Cardiac muscle cell (in vitro differentiated cells and primary cell): ENCODE data around the gene MID2. TPM values are rescaled to one million over a fixed set of nuclear protein-coding genes. Genes with fewer than 3 reads are reported as not detected.
"Not testable (repeated sequence)": the region's sequence is repeated elsewhere in the genome, so short reads cannot be mapped to it uniquely, and the experiment has no call there.

Experiments used
- DNase-seq, 2 donors: peaks; one replicate each; pipeline versions ENCODE4 v3.0.0 to v3.0.0-alpha.2; 2010 to 2017; ENCODE audit warnings: low read depth in 1 of 2, low spot score in 1 of 2
- H3K27ac ChIP-seq: fragments of 200-600 bp; sonication (generic); 2 replicates; pipeline ENCODE4 v1.5.1; 2016
- H3K27me3 ChIP-seq: fragments of 200-600 bp; sonication (generic); 2 replicates; pipeline ENCODE4 v1.6.0; 2016; ENCODE audit warnings: control low read depth
- H3K36me3 ChIP-seq: fragments of 200-600 bp; sonication (generic); 2 replicates; pipeline ENCODE4 v1.5.1; 2016; ENCODE audit warnings: control low read depth
- H3K4me1 ChIP-seq: fragments of 200-600 bp; sonication (generic); 2 replicates; pipeline ENCODE4 v1.8.1; 2017; ENCODE audit warnings: low read depth, mild to moderate bottlenecking, mixed run types
- H3K4me3 ChIP-seq: fragments of 200-600 bp; sonication (generic); 2 replicates; pipeline ENCODE4 v1.5.1; 2016; ENCODE audit warnings: mild to moderate bottlenecking
- H3K9me3 ChIP-seq: fragments of 200-600 bp; sonication (generic); 2 replicates; pipeline ENCODE4 v1.5.1; 2017; ENCODE audit warnings: low read depth, mild to moderate bottlenecking, control low read depth
- CTCF ChIP-seq: IDR thresholded peaks from 2 replicates; pipeline ENCODE4 v1.5.1; 2012; ENCODE audit warnings: low read depth, mild to moderate bottlenecking, low read length
- polyA plus RNA-seq: library from polyadenylated mRNA; unstranded; fragments of >200 nt; fragmentation: Nextera tagmentation; extraction: Ambion mirVana; gene quantifications from 2 replicates; pipeline ENCODE4 v1.2.1, GENCODE V29; 2016
- total RNA-seq: library from RNA; depleted of rRNA; stranded (reverse); fragments of >200 nt; gene quantifications from 2 replicates; pipeline ENCODE4 v1.2.3, GENCODE V29; 2016

The MID2 gene
- total and polyA plus RNA-seq, 2 experiments from 2014 or later = 9.9 to 30.0 TPM

GRCh38 chrX:107804427-107804826 lies 21.2 kb upstream of the MID2 start:
- TF ChIP-seq CTCF = no peak
- no peaks in the 10 kb centered on the region for H3K9me3 ChIP-seq
- H3K4me3 ChIP-seq = no peak overlapping the region
- no peak overlapping the region for H3K27ac ChIP-seq
- H3K4me1 ChIP-seq = no peaks in the 10 kb centered on the region
- no peaks in the 10 kb centered on the region for H3K27me3 ChIP-seq
- no peaks in the 10 kb centered on the region for H3K36me3 ChIP-seq
- DNase-seq = no peak

GRCh38 chrX:107805179-107805578 lies 20.5 kb upstream of the MID2 start:
- Histone ChIP-seq H3K4me3 (no peak overlapping the region), H3K36me3 (no peaks in the 10 kb centered on the region), H3K27me3 (no peaks in the 10 kb centered on the region), H3K4me1 (no peaks in the 10 kb centered on the region), H3K9me3 (no peaks in the 10 kb centered on the region), H3K27ac (no peak overlapping the region)
- no peak for DNase-seq
- TF ChIP-seq CTCF = no peak

GRCh38 chrX:107810053-107810452 lies 15.6 kb upstream of the MID2 start:
- not testable (repeated sequence) for H3K36me3 ChIP-seq, H3K9me3 ChIP-seq, H3K27me3 ChIP-seq, H3K4me1 ChIP-seq, H3K4me3 ChIP-seq, H3K27ac ChIP-seq, DNase-seq

GRCh38 chrX:107818900-107819521 lies 6.7 kb upstream of the MID2 start:
- H3K9me3 ChIP-seq = no peaks in the 10 kb centered on the region
- H3K4me3 ChIP-seq = no peak overlapping the region
- DNase-seq = no peak
- TF ChIP-seq CTCF = no peak
- no peaks in the 10 kb centered on the region for H3K36me3 ChIP-seq
- no peaks in the 10 kb centered on the region for H3K4me1 ChIP-seq
- H3K27me3 ChIP-seq = peaks cover 6% of the 10 kb centered on the region
- H3K27ac ChIP-seq = no peak overlapping the region

- TF ChIP-seq CTCF = no peak
- peaks cover 10% of the 10 kb centered on the region for H3K4me1 ChIP-seq
- DNase-seq = no peak
- peaks cover 6% of the 10 kb centered on the region for H3K27me3 ChIP-seq
- no peaks in the 10 kb centered on the region for H3K36me3 ChIP-seq
- no peak overlapping the region for H3K27ac ChIP-seq
- H3K9me3 ChIP-seq = no peaks in the 10 kb centered on the region
- no peak overlapping the region for H3K4me3 ChIP-seq
Observed at GRCh38 chrX:107823042-107823441, 2.6 kb upstream of the MID2 start.

GRCh38 chrX:107823456-107823855 lies 2.2 kb upstream of the MID2 start:
- H3K27ac ChIP-seq = no peak overlapping the region
- TF ChIP-seq CTCF = no peak
- H3K4me1 ChIP-seq = peaks cover 10% of the 10 kb centered on the region
- no peaks in the 10 kb centered on the region for H3K9me3 ChIP-seq
- no peak overlapping the region for H3K4me3 ChIP-seq
- peaks cover 6% of the 10 kb centered on the region for H3K27me3 ChIP-seq
- peak in 1 of 2 donors; percentile 89 for DNase-seq
- H3K36me3 ChIP-seq = no peaks in the 10 kb centered on the region
